Effector memory CD8-positive, alpha-beta T cell (primary cell): ENCODE results near the gene MTHFS.
"Not testable (repeated sequence)": the region's sequence is repeated elsewhere in the genome, so short reads cannot be mapped to it uniquely, and the experiment has no call there.

Source experiments
- ATAC-seq: fragments of 150-1000 bp; cut with Tn5 transposase; replicated peaks from 2 replicates; pipeline ENCODE4 v1.10.0; 2021; ENCODE audit warnings: mild to moderate bottlenecking, moderate library complexity
- DNase-seq, 3 experiments: peaks; one replicate each; pipeline ENCODE4 v3.0.0; 2021
- H3K27ac Mint-ChIP-seq, 2 donors: one replicate each; pipeline ENCODE4 v1.8.0; 2022; ENCODE audit warnings: mild to moderate bottlenecking in 2 of 2, mixed read lengths in 2 of 2, moderate library complexity in 2 of 2
- H3K27me3 Mint-ChIP-seq, 2 donors: one replicate each; pipeline ENCODE4 v1.8.0; 2022; ENCODE audit warnings: mixed read lengths in 2 of 2
- H3K36me3 Mint-ChIP-seq: one replicate; pipeline ENCODE4 v1.8.0; 2022; ENCODE audit warnings: mild to moderate bottlenecking, moderate library complexity, mixed read lengths; ENCODE audit not compliant: insufficient read depth
- H3K4me1 Mint-ChIP-seq, 2 donors: one replicate each; pipeline ENCODE4 v1.8.0; 2022; ENCODE audit warnings: low read depth in 2 of 2, mixed read lengths in 2 of 2
- H3K4me3 Mint-ChIP-seq, 2 donors: one replicate each; pipeline ENCODE4 v1.8.0; 2022; ENCODE audit warnings: mild to moderate bottlenecking in 2 of 2, mixed read lengths in 2 of 2, moderate library complexity in 2 of 2
- H3K9me3 Mint-ChIP-seq, 2 donors: one replicate each; pipeline ENCODE4 v1.8.0; 2022; ENCODE audit warnings: mixed read lengths in 2 of 2

MTHFS gene

GRCh38 chr15:79903144-79903543 lies 6.3 kb upstream of the MTHFS start:
- no peaks in the 10 kb centered on the region for H3K27me3 Mint-ChIP-seq
- no peak for DNase-seq
- no peaks in the 10 kb centered on the region for H3K4me1 Mint-ChIP-seq
- H3K9me3 Mint-ChIP-seq, result no peaks in the 10 kb centered on the region
- no peak overlapping the region for H3K27ac Mint-ChIP-seq
- no peak for ATAC-seq
- H3K4me3 Mint-ChIP-seq, result no peak overlapping the region
- no peaks in the 10 kb centered on the region for H3K36me3 Mint-ChIP-seq

- DNase-seq, result no peak
- Mint-ChIP-seq H3K27ac (no peak overlapping the region), H3K36me3 (peaks cover 4% of the 10 kb centered on the region), H3K9me3 (no peaks in the 10 kb centered on the region), H3K4me1 (peaks cover 0 to 2% of the 10 kb centered on the region in 2 donors), H3K4me3 (no peak overlapping the region), H3K27me3 (no peaks in the 10 kb centered on the region)
- ATAC-seq, result no peak
Observed at GRCh38 chr15:79901958-79902357, 5.1 kb upstream of the MTHFS start.

GRCh38 chr15:79900818-79901378 lies 4.1 kb upstream of the MTHFS start:
- not testable (repeated sequence) for H3K4me1 Mint-ChIP-seq, ATAC-seq

GRCh38 chr15:79900087-79900486 lies 3.3 kb upstream of the MTHFS start:
- no peaks in the 10 kb centered on the region for H3K9me3 Mint-ChIP-seq
- ATAC-seq (no peak), DNase-seq (no peak)
- H3K27me3 Mint-ChIP-seq, result no peaks in the 10 kb centered on the region
- H3K4me3 Mint-ChIP-seq, result no peak overlapping the region
- H3K27ac Mint-ChIP-seq, result peak overlapping the region in 1 of 2 donors; percentile 45
- H3K4me1 Mint-ChIP-seq, result peaks cover 15% of the 10 kb centered on the region in 2 donors
- H3K36me3 Mint-ChIP-seq, result peaks cover 10% of the 10 kb centered on the region

More at GRCh38 chr15:79900818-79901378, 4.1 kb upstream of the MTHFS start:
- not testable (repeated sequence) for DNase-seq, H3K9me3 Mint-ChIP-seq, H3K27me3 Mint-ChIP-seq, H3K4me3 Mint-ChIP-seq, H3K36me3 Mint-ChIP-seq, H3K27ac Mint-ChIP-seq

- peaks cover 19 to 23% of the 10 kb centered on the region in 2 donors for H3K4me1 Mint-ChIP-seq
- not testable (repeated sequence) for ATAC-seq, H3K4me3 Mint-ChIP-seq, H3K27me3 Mint-ChIP-seq, H3K36me3 Mint-ChIP-seq, DNase-seq, H3K9me3 Mint-ChIP-seq
- H3K27ac Mint-ChIP-seq, result peak overlapping the region in 1 of 2 donors; percentile 75
Observed at GRCh38 chr15:79898786-79899185, 2.0 kb upstream of the MTHFS start.

GRCh38 chr15:79898369-79898768 lies 1.6 kb upstream of the MTHFS start:
- DNase-seq (no peak), ATAC-seq (no peak)
- H3K4me1 Mint-ChIP-seq, result peaks cover 19 to 23% of the 10 kb centered on the region in 2 donors
- peak overlapping the region; percentile 75 to 92 for H3K27ac Mint-ChIP-seq
- H3K27me3 Mint-ChIP-seq, result no peaks in the 10 kb centered on the region
- H3K36me3 Mint-ChIP-seq, result peaks cover 10% of the 10 kb centered on the region
- no peaks in the 10 kb centered on the region for H3K9me3 Mint-ChIP-seq
- peak overlapping the region in 1 of 2 donors; percentile 82 for H3K4me3 Mint-ChIP-seq

- ATAC-seq, result no peak
Observed at GRCh38 chr15:79897701-79898113, 893 bp upstream of the MTHFS start.

GRCh38 chr15:79897380-79897678 lies 515 bp upstream of the MTHFS start:
- ATAC-seq (no peak), DNase-seq (no peak)
- Mint-ChIP-seq H3K27me3 (no peaks in the 10 kb centered on the region), H3K27ac (peak overlapping the region; percentile 92 to 95), H3K36me3 (peaks cover 13% of the 10 kb centered on the region), H3K9me3 (no peaks in the 10 kb centered on the region), H3K4me3 (peak overlapping the region; percentile 82 to 85), H3K4me1 (peaks cover 19 to 23% of the 10 kb centered on the region in 2 donors)

More at GRCh38 chr15:79897701-79898113, 893 bp upstream of the MTHFS start:
- no peak for DNase-seq
- no peaks in the 10 kb centered on the region for H3K27me3 Mint-ChIP-seq
- peak overlapping the region; percentile 82 to 85 for H3K4me3 Mint-ChIP-seq
- H3K27ac Mint-ChIP-seq, result peak overlapping the region; percentile 92 to 95
- no peaks in the 10 kb centered on the region for H3K9me3 Mint-ChIP-seq
- peaks cover 19 to 23% of the 10 kb centered on the region in 2 donors for H3K4me1 Mint-ChIP-seq
- H3K36me3 Mint-ChIP-seq, result peaks cover 10% of the 10 kb centered on the region

- no peak for DNase-seq
- Mint-ChIP-seq H3K4me1 (peaks cover 19 to 25% of the 10 kb centered on the region in 2 donors), H3K4me3 (peak overlapping the region; percentile 82 to 85), H3K27ac (peak overlapping the region; percentile 92 to 95), H3K36me3 (peaks cover 21% of the 10 kb centered on the region), H3K9me3 (no peaks in the 10 kb centered on the region), H3K27me3 (no peaks in the 10 kb centered on the region)
- peak; percentile 29 for ATAC-seq
Observed at GRCh38 chr15:79896131-79896633, 632 bp downstream of the MTHFS start.

GRCh38 chr15:79887054-79887930 lies 9.5 kb downstream of the MTHFS start:
- no peaks in the 10 kb centered on the region for H3K27me3 Mint-ChIP-seq
- no peak overlapping the region for H3K27ac Mint-ChIP-seq
- ATAC-seq (no peak), DNase-seq (no peak)
- no peaks in the 10 kb centered on the region for H3K9me3 Mint-ChIP-seq
- peaks cover 15 to 44% of the 10 kb centered on the region in 2 donors for H3K4me1 Mint-ChIP-seq
- H3K4me3 Mint-ChIP-seq, result no peak overlapping the region
- H3K36me3 Mint-ChIP-seq, result peaks cover 29% of the 10 kb centered on the region

GRCh38 chr15:79886124-79886523 lies 10.7 kb downstream of the MTHFS start:
- DNase-seq, result no peak
- ATAC-seq, result no peak
- no peaks in the 10 kb centered on the region for H3K27me3 Mint-ChIP-seq
- no peaks in the 10 kb centered on the region for H3K9me3 Mint-ChIP-seq
- peaks cover 16 to 41% of the 10 kb centered on the region in 2 donors for H3K4me1 Mint-ChIP-seq
- no peak overlapping the region for H3K4me3 Mint-ChIP-seq
- no peak overlapping the region for H3K27ac Mint-ChIP-seq
- peaks cover 25% of the 10 kb centered on the region for H3K36me3 Mint-ChIP-seq

- Mint-ChIP-seq H3K36me3 (peaks cover 40% of the 10 kb centered on the region), H3K4me1 (peaks cover 14 to 32% of the 10 kb centered on the region in 2 donors), H3K27ac (peak overlapping the region in 1 of 2 donors; percentile 6), H3K27me3 (no peaks in the 10 kb centered on the region), H3K4me3 (no peak overlapping the region), H3K9me3 (no peaks in the 10 kb centered on the region)
- DNase-seq, result no peak
- ATAC-seq, result no peak
Observed at GRCh38 chr15:79884204-79884596, 12.6 kb downstream of the MTHFS start.

- H3K9me3 Mint-ChIP-seq, result no peaks in the 10 kb centered on the region
- ATAC-seq, result no peak
- no peaks in the 10 kb centered on the region for H3K27me3 Mint-ChIP-seq
- H3K4me1 Mint-ChIP-seq, result peaks cover 14 to 32% of the 10 kb centered on the region in 2 donors
- no peak for DNase-seq
- H3K4me3 Mint-ChIP-seq, result no peak overlapping the region
- no peak overlapping the region for H3K27ac Mint-ChIP-seq
- peaks cover 40% of the 10 kb centered on the region for H3K36me3 Mint-ChIP-seq
Observed at GRCh38 chr15:79883579-79884203, 13.1 kb downstream of the MTHFS start.
